ENCODE data around the gene HNRNPA1. TPM values are rescaled to one million over a fixed set of nuclear protein-coding genes. Genes with fewer than 3 reads are reported as not detected.

The HNRNPA1 gene
- total and polyA plus RNA-seq, 9 of the 15 experiments (the other 6 are each of a cell fraction or from before 2014, with no cell fraction given): 1,166 to 2,703 (median 1,815) TPM

DNA sequence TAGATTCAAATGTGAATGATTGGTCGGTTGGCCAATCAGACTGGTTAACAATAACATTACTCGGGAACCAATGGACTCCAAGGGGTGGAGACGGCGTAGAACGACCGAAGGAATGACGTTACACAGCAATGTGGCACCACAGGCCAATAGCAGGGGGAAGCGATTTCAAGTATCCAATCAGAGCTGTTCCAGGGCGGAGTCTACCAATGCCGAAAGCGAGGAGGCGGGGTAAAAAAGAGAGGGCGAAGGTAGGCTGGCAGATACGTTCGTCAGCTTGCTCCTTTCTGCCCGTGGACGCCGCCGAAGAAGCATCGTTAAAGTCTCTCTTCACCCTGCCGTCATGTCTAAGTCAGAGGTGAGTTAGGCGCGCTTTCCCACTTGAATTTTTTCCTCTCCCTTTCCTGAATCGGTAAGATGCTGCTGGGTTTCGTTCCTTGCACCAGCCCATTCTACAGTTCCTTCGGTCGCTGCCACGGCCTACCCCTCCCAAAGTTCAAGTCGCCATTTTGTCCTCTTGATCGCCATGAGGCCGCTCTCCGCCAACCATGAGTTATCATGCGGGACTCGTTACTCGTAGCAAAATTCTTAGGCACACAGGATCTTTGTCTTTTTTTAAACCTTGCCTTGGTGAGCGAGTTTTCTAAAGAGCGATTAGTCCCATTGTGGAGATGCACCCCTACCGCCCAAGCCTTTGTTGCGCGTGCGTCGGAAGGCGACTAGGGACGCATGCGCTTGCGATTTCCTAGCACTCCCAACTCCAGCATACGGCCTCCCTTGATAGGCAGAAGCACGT, at the start of gene HNRNPA1 (continued):
- no peak for TF ChIP-seq E4F1 (CRISPR knock-in tag; IDR thresholded peaks at IDR 0.05; ENCODE audit: borderline replicate concordance)
- no peak; the same call in 1 of the 2 replicates for TF ChIP-seq E2F3 (CRISPR knock-in tag; IDR thresholded peaks at IDR 0.05)
- peak; percentile 87 for TF ChIP-seq NELFE (IDR thresholded peaks at IDR 0.05; ENCODE audit: insufficient read depth, insufficient read length)
- 0 out of 2 replicates have a peak, but pooled peaks have one; percentile 43 for TF ChIP-seq ZNF24 (IDR thresholded peaks at IDR 0.05)
- no peak for TF ChIP-seq TBP (optimal IDR thresholded peaks at IDR 0.05; ENCODE audit: low read depth, low read length)
- no peak for TF ChIP-seq ZNF561 (CRISPR knock-in tag; conservative IDR thresholded peaks at IDR 0.05)
- TF ChIP-seq ZNF41 (CRISPR knock-in tag; conservative IDR thresholded peaks at IDR 0.05): no peak
- peak; percentile 88; the same call in 1 of the 2 replicates for TF ChIP-seq NR1H2 (CRISPR knock-in tag; IDR thresholded peaks at IDR 0.05)
- TF ChIP-seq GTF2B (IDR thresholded peaks at IDR 0.05; ENCODE audit: extremely low read depth, insufficient read length): peak; percentile 97
- no peak for TF ChIP-seq PRMT5 (CRISPR knock-in tag; IDR thresholded peaks at IDR 0.05)
- peak; percentile 88 for TF ChIP-seq SP2 (IDR thresholded peaks at IDR 0.05; ENCODE audit: extremely low read depth, low read depth, low read length, poor library complexity, severe bottlenecking)
- no peak for TF ChIP-seq FOXA1 (IDR thresholded peaks at IDR 0.05; ENCODE audit: borderline replicate concordance)
- TF ChIP-seq ZNF778 (CRISPR knock-in tag; IDR thresholded peaks at IDR 0.05): no peak
- TF ChIP-seq RNF2 (IDR thresholded peaks at IDR 0.05): peak; percentile 66
- peak; percentile 81; the same call in 1 of the 2 replicates for TF ChIP-seq STAT6 (CRISPR knock-in tag; IDR thresholded peaks at IDR 0.05)
- no peak for TF ChIP-seq ZNF175 (CRISPR knock-in tag; IDR thresholded peaks at IDR 0.05; ENCODE audit: low read depth)
- no peak for TF ChIP-seq IFI16 (CRISPR knock-in tag; IDR thresholded peaks at IDR 0.05)
- TF ChIP-seq MLLT1 (IDR thresholded peaks at IDR 0.05): peak; percentile 95 to 96

Measured in K562 (cell line).